Duodenal mucosa (tissue), 2 donors: ENCODE results near the gene HTR3C.
"Not testable (repeated sequence)": the region's sequence is repeated elsewhere in the genome, so short reads cannot be mapped to it uniquely, and the experiment has no call there.

Source experiments
- H3K27ac ChIP-seq: one replicate; pipeline ENCODE4 v1.7.0; 2013; ENCODE audit warnings: low read depth, low read length
- H3K27me3 ChIP-seq, 2 donors: one replicate each; pipeline ENCODE4 v1.7.0; 2013; ENCODE audit warnings: low read length in 2 of 2, control low read depth in 1 of 2; ENCODE audit not compliant: insufficient read depth in 2 of 2, control insufficient read depth in 1 of 2
- H3K36me3 ChIP-seq, 2 donors: one replicate each; pipeline ENCODE4 v1.7.0; 2013; ENCODE audit warnings: low read length in 2 of 2, control low read depth in 1 of 2; ENCODE audit not compliant: insufficient read depth in 2 of 2, control insufficient read depth in 1 of 2
- H3K4me1 ChIP-seq, 2 donors: one replicate each; pipeline ENCODE4 v1.7.0; 2013; ENCODE audit warnings: low read length in 2 of 2, control low read depth in 1 of 2; ENCODE audit not compliant: insufficient read depth in 2 of 2, control insufficient read depth in 1 of 2
- H3K4me3 ChIP-seq, 2 donors: one replicate each; pipeline ENCODE4 v1.7.0; 2013; ENCODE audit warnings: low read length in 2 of 2, low read depth in 1 of 2
- H3K9ac ChIP-seq, 2 donors: one replicate each; pipeline ENCODE4 v1.7.0; 2013; ENCODE audit warnings: low read length in 2 of 2, low read depth in 1 of 2
- H3K9me3 ChIP-seq, 2 donors: one replicate each; pipeline ENCODE4 v1.7.0; 2013; ENCODE audit warnings: low read length in 2 of 2, control low read depth in 1 of 2; ENCODE audit not compliant: control insufficient read depth in 1 of 2

Gene HTR3C

DNA sequence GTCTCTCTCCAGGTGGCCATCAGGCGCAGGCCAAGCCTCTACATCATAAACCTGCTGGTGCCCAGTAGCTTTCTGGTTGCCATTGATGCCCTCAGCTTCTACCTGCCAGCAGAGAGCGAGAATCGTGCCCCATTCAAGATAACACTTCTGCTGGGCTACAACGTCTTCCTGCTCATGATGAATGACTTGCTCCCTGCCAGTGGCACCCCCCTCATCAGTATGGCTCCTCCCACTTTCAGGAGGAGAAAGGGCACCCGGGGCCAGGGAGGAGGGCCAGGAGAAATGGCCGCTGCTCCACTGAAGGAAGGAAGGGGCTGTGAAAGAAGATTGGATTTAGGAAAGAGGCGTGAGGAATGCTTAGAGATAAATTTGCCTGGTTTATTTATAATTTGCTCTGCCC lies 6.6 kb downstream of the HTR3C start:
- Histone ChIP-seq H3K4me1 (no peaks in the 10 kb centered on the region), H3K9ac (no peak overlapping the region), H3K36me3 (no peaks in the 10 kb centered on the region), H3K4me3 (no peak overlapping the region), H3K27me3 (peaks cover 0 to 4% of the 10 kb centered on the region in 2 donors), H3K9me3 (no peaks in the 10 kb centered on the region), H3K27ac (no peak overlapping the region)

GRCh38 chr3:184062637-184063036 lies 9.8 kb downstream of the HTR3C start:
- H3K9ac ChIP-seq: no peak overlapping the region
- no peaks in the 10 kb centered on the region for H3K36me3 ChIP-seq
- H3K9me3 ChIP-seq: no peaks in the 10 kb centered on the region
- H3K4me1 ChIP-seq: no peaks in the 10 kb centered on the region
- no peak overlapping the region for H3K27ac ChIP-seq
- H3K27me3 ChIP-seq: no peaks in the 10 kb centered on the region
- no peak overlapping the region for H3K4me3 ChIP-seq

DNA sequence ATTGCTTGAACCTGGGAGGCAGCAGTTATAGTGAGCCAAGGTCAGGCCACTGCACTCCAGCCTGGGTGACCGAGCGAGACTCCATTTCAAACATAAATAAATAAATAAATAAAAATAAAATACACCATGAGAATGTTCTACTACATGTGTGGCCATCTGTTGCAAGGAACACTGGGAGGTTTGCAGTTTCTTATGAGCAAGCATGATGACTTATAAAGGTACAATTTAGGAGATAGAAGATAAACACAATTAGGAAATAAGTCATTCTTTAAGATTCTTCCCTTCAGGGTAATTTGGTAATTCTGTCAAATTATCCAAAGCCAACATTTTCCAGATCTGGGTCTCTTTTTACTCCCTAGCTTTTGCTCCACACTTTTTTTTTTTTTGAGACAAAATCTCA lies 13.4 kb downstream of the HTR3C start:
- Histone ChIP-seq H3K27ac (no peak overlapping the region), H3K27me3 (no peaks in the 10 kb centered on the region), H3K9ac (no peak overlapping the region), H3K4me1 (no peaks in the 10 kb centered on the region), H3K36me3 (no peaks in the 10 kb centered on the region), H3K9me3 (no peaks in the 10 kb centered on the region), H3K4me3 (no peak overlapping the region)

DNA sequence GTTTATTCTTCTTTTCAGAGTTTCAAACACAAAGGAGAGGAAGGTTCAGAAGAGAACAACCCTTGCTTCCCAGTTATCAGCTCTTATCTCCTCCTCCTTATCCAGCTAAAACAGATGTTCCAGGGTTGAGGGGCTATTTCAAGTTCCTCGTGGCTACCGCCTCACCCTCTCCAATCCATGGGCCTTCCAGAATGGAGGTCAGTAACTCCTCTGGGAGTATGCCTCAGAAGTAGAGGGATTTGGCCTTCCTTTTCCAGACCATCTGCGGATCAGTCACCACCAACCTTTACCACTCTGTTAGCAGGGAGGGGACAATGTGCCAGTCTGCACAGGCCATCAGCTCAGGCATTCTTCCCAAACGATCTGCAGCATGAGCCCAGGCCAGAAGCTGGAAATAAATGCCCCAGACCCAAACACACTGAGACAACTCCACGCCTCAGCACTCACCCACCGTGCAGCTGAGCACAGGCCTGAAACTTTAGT lies 14.8 kb downstream of the HTR3C start:
- H3K4me1 ChIP-seq: no peaks in the 10 kb centered on the region
- no peaks in the 10 kb centered on the region for H3K27me3 ChIP-seq
- no peak overlapping the region for H3K9ac ChIP-seq
- H3K27ac ChIP-seq: no peak overlapping the region
- no peaks in the 10 kb centered on the region for H3K9me3 ChIP-seq
- no peaks in the 10 kb centered on the region for H3K36me3 ChIP-seq
- no peak overlapping the region for H3K4me3 ChIP-seq

DNA sequence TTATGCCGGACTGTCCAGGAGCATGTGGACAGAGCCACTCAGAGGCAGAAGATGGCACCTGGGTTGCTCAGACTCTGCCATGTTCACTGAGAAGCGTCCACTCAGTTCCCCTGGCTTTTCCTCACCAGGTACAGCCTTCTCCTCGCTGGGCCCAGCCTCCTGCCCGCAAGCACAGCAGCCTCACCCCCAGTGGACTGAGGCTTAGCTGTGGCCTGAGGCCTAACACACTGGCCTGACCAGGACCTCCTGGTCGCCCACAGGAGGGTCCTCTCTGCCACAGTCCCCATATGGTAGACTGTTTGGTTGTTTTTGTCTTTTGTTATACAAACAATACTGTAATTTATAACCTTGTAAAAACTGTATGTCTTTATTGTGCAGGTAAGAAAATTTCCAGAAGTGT lies 15.5 kb downstream of the HTR3C start:
- Histone ChIP-seq H3K9ac (no peak overlapping the region), H3K27me3 (no peaks in the 10 kb centered on the region), H3K27ac (no peak overlapping the region), H3K4me1 (no peaks in the 10 kb centered on the region), H3K4me3 (no peak overlapping the region), H3K9me3 (no peaks in the 10 kb centered on the region), H3K36me3 (no peaks in the 10 kb centered on the region)

DNA sequence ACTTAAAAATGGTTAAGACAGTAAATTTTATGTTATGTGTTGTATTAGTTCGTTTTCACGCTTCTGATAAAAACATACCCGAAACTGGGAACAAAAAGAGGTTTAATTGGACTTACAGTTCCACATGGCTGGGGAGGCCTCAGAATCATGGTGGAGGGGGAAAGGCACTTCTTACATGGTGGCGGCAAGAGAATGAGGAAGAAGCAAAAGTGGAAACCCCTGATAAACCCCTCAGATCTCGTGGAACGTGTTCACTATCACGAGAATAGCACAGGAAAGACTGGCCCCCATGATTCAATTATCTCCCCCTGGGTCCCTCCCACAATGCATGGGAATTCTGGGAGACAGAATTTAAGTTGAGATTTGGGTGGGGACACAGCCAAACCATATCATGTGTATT lies 18.3 kb downstream of the HTR3C start:
- H3K27ac ChIP-seq, H3K27me3 ChIP-seq, H3K9me3 ChIP-seq, H3K9ac ChIP-seq, H3K4me3 ChIP-seq, H3K36me3 ChIP-seq, H3K4me1 ChIP-seq: not testable (repeated sequence)

GRCh38 chr3:184073621-184074020 lies 20.8 kb downstream of the HTR3C start:
- H3K27ac ChIP-seq: no peak overlapping the region
- H3K4me3 ChIP-seq: no peak overlapping the region
- no peak overlapping the region for H3K9ac ChIP-seq
- no peaks in the 10 kb centered on the region for H3K4me1 ChIP-seq
- H3K9me3 ChIP-seq: no peaks in the 10 kb centered on the region
- H3K36me3 ChIP-seq: no peaks in the 10 kb centered on the region
- H3K27me3 ChIP-seq: no peaks in the 10 kb centered on the region

- no peak overlapping the region for H3K27ac ChIP-seq
- H3K4me3 ChIP-seq: no peak overlapping the region
- no peak overlapping the region for H3K9ac ChIP-seq
- H3K27me3 ChIP-seq: no peaks in the 10 kb centered on the region
- H3K36me3 ChIP-seq: no peaks in the 10 kb centered on the region
- H3K4me1 ChIP-seq: no peaks in the 10 kb centered on the region
- H3K9me3 ChIP-seq: no peaks in the 10 kb centered on the region
Observed at GRCh38 chr3:184075901-184076300, 23.1 kb downstream of the HTR3C start.

DNA sequence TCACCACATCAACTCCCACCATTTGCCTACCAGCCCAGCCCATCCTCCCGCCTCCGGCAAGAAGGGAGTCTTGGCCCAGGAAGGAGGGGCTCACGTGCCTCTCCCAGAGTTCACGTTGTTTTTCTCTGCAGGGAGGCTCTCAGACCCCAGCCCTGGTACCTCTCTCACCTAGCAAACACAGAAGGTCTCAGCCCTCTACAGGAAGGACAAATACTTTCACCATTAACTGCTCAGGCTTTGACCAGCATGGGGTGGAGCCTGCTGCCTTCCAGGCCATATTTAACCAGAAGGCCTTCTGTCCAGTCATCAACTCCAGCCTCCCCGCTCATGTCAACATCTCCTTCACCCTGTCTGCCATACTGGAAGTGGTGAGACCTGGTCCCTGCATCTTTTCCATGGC lies 25.0 kb downstream of the HTR3C start:
- Histone ChIP-seq H3K9ac (no peak overlapping the region), H3K9me3 (no peaks in the 10 kb centered on the region), H3K36me3 (no peaks in the 10 kb centered on the region), H3K4me3 (no peak overlapping the region), H3K4me1 (no peaks in the 10 kb centered on the region), H3K27ac (no peak overlapping the region), H3K27me3 (no peaks in the 10 kb centered on the region)

- no peak overlapping the region for H3K9ac ChIP-seq
- no peaks in the 10 kb centered on the region for H3K4me1 ChIP-seq
- H3K36me3 ChIP-seq: no peaks in the 10 kb centered on the region
- no peaks in the 10 kb centered on the region for H3K27me3 ChIP-seq
- no peaks in the 10 kb centered on the region for H3K9me3 ChIP-seq
- H3K27ac ChIP-seq: no peak overlapping the region
- H3K4me3 ChIP-seq: no peak overlapping the region
Observed at GRCh38 chr3:184078851-184079250, 26.0 kb downstream of the HTR3C start.
